Measurements from ENCODE around the gene USE1. TPM values are rescaled to one million over a fixed set of nuclear protein-coding genes. Genes with fewer than 3 reads are reported as not detected.

The USE1 gene
- total RNA-seq, 4 donors from 2014 or later = 17.3 to 25.2 (median 21.6) TPM

Other genes starting within 250 kb of the USE1 start
- 1 to 10 TPM; 5.4 to 9.7 (median 9.1) TPM for gene CPAMD8, start 188.5 kb upstream of the USE1 start, total RNA-seq
- gene HAUS8, start 139.9 kb upstream of the USE1 start, total RNA-seq = 1 to 10 TPM; 2.4 to 4.1 (median 3.0) TPM
- gene MYO9B, start 139.6 kb upstream of the USE1 start, total RNA-seq = 10 to 100 TPM; 43.6 to 99.9 (median 69.5) TPM
- 1 to 10 TPM; 2.7 to 9.7 (median 4.8) TPM for gene OCEL1, start 10.9 kb downstream of the USE1 start, total RNA-seq
- gene NR2F6, start 30.6 kb downstream of the USE1 start, total RNA-seq = 10 to 100 TPM; 25.8 to 79.3 (median 54.8) TPM
- gene USHBP1, start 49.4 kb downstream of the USE1 start, total RNA-seq = 1 to 10 TPM; 1.2 to 8.4 (median 2.1) TPM
- gene BABAM1, start 52.1 kb downstream of the USE1 start, total RNA-seq = 10 to 100 TPM; 54.6 to 66.8 (median 63.7) TPM
- 1 to 10 TPM in 3 of 4 donors, under 1 TPM in 1; 0.30 to 2.5 (median 1.5) TPM for gene ANKLE1, start 66.5 kb downstream of the USE1 start, total RNA-seq
- gene ABHD8, start 88.1 kb downstream of the USE1 start, total RNA-seq = 10 to 100 TPM in 3 of 4 donors, 1 to 10 TPM in 1; 9.7 to 15.7 (median 13.6) TPM
- 10 to 100 TPM; 42.7 to 89.5 (median 73.1) TPM for gene MRPL34, start 90.5 kb downstream of the USE1 start, total RNA-seq
- gene DDA1, start 94.2 kb downstream of the USE1 start, total RNA-seq = 10 to 100 TPM; 17.9 to 35.2 (median 22.8) TPM
- gene ANO8, start 119.5 kb downstream of the USE1 start, total RNA-seq = 10 to 100 TPM; 29.9 to 47.1 (median 37.1) TPM
- 10 to 100 TPM; 18.7 to 29.0 (median 25.2) TPM for gene GTPBP3, start 122.2 kb downstream of the USE1 start, total RNA-seq
- 10 to 100 TPM; 25.5 to 83.1 (median 26.6) TPM for gene PLVAP, start 162.0 kb downstream of the USE1 start, total RNA-seq
- not detected for gene CCDC194, start 178.8 kb downstream of the USE1 start, total RNA-seq
- gene BST2, start 190.3 kb downstream of the USE1 start, total RNA-seq = 10 to 100 TPM in 2 of 4 donors, 1 to 10 TPM in 2; 6.6 to 19.7 (median 10.5) TPM
- gene MVB12A, start 204.7 kb downstream of the USE1 start, total RNA-seq = 10 to 100 TPM; 44.2 to 71.3 (median 60.5) TPM
- 1 to 10 TPM in 1 of 4 donors, under 1 TPM in 2, not detected in 1; 0.39 to 1.2 (median 0.68) TPM for gene TMEM221, start 233.3 kb downstream of the USE1 start, total RNA-seq
- gene NXNL1, start 245.6 kb downstream of the USE1 start, total RNA-seq = not detected